ENCODE measurements around the gene GATA2.

The GATA2 gene

GRCh38 chr3:128473180-128473519 is 19.9 kb downstream of the GATA2 start:
- DNase-seq: no peak

GRCh38 chr3:128472449-128473179 is 20.4 kb downstream of the GATA2 start:
- no peak for DNase-seq

GRCh38 chr3:128471720-128472119 is 21.3 kb downstream of the GATA2 start:
- no peak for DNase-seq

- no peak for DNase-seq
Measured at GRCh38 chr3:128471110-128471509, 21.9 kb downstream of the GATA2 start.

GRCh38 chr3:128470134-128470899 is 22.7 kb downstream of the GATA2 start:
- no peak for DNase-seq

GRCh38 chr3:128469556-128469955 is 23.4 kb downstream of the GATA2 start:
- DNase-seq: no peak

GRCh38 chr3:128468791-128469527 is 24.0 kb downstream of the GATA2 start:
- DNase-seq: no peak

GRCh38 chr3:128468285-128468790 is 24.7 kb downstream of the GATA2 start:
- DNase-seq: no peak

GRCh38 chr3:128466840-128467541 is 26.0 kb downstream of the GATA2 start, which contains the start of gene DNAJB8:
Gene DNAJB8 (minus strand): TSS chr3:128466890. CDS start chr3:128463245, 3,645 bp downstream.
- DNase-seq: no peak

- no peak for DNase-seq
Measured at GRCh38 chr3:128464702-128465101, 28.3 kb downstream of the GATA2 start.

GRCh38 chr3:128464188-128464587 is 28.8 kb downstream of the GATA2 start:
- no peak for DNase-seq

- DNase-seq: no peak
Measured at GRCh38 chr3:128463771-128464170, 29.2 kb downstream of the GATA2 start.

- DNase-seq: no peak
Measured at GRCh38 chr3:128463354-128463753, 29.6 kb downstream of the GATA2 start.

GRCh38 chr3:128462931-128463330 is 30.1 kb downstream of the GATA2 start:
- DNase-seq: no peak

- DNase-seq: no peak
Measured at GRCh38 chr3:128462341-128462910, 30.6 kb downstream of the GATA2 start.

GRCh38 chr3:128461731-128462130 is 31.3 kb downstream of the GATA2 start:
- DNase-seq: no peak

GRCh38 chr3:128459461-128459820 is 33.6 kb downstream of the GATA2 start:
- no peak for DNase-seq

GRCh38 chr3:128458746-128459460 is 34.1 kb downstream of the GATA2 start:
- DNase-seq: no peak

GRCh38 chr3:128457937-128458336 is 35.1 kb downstream of the GATA2 start:
- DNase-seq: no peak

GRCh38 chr3:128456776-128457715 is 36.0 kb downstream of the GATA2 start:
- DNase-seq: no peak

Data from C1 segment of cervical spinal cord (tissue), 14 donors.